C4-2B (cell line): ENCODE data around the gene MIOX.

ENCODE experiments used
- H3K27ac ChIP-seq: fragments of 450-650 bp; 2 replicates; pipeline ENCODE4 v1.5.1; 2017
- ZFX ChIP-seq: fragments of 450-650 bp; IDR thresholded peaks from 2 replicates; pipeline ENCODE4 v1.6.1; 2017
- TF ChIP-seq, protein P1 (sequence below): fragments of 450-650 bp; conservative IDR thresholded peaks from 2 replicates; pipeline ENCODE4 v1.5.1; 2017; ENCODE audit warnings: mild to moderate bottlenecking

Gene MIOX

DNA sequence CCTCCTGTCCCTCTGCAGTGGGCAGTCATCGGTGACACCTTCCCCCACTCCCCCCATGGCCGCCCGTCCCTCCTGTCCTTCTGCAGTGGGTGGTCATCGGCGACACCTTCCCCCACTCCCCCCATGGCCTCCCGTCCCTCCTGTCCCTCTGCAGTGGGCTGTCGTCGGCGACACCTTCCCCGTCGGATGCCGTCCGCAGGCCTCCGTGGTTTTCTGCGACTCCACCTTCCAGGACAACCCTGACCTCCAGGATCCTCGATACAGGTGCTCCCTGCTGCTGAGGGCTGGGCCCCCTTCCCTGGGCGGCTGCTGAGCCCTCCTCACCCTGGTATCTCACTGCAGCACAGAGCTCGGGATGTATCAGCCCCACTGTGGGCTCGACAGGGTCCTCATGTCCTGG, 2.2 kb downstream of the MIOX start:
- no peak for TF ChIP-seq ZFX
- TF ChIP-seq, protein P1, sequence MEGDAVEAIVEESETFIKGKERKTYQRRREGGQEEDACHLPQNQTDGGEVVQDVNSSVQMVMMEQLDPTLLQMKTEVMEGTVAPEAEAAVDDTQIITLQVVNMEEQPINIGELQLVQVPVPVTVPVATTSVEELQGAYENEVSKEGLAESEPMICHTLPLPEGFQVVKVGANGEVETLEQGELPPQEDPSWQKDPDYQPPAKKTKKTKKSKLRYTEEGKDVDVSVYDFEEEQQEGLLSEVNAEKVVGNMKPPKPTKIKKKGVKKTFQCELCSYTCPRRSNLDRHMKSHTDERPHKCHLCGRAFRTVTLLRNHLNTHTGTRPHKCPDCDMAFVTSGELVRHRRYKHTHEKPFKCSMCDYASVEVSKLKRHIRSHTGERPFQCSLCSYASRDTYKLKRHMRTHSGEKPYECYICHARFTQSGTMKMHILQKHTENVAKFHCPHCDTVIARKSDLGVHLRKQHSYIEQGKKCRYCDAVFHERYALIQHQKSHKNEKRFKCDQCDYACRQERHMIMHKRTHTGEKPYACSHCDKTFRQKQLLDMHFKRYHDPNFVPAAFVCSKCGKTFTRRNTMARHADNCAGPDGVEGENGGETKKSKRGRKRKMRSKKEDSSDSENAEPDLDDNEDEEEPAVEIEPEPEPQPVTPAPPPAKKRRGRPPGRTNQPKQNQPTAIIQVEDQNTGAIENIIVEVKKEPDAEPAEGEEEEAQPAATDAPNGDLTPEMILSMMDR = no peak
- no peak overlapping the region for H3K27ac ChIP-seq

DNA sequence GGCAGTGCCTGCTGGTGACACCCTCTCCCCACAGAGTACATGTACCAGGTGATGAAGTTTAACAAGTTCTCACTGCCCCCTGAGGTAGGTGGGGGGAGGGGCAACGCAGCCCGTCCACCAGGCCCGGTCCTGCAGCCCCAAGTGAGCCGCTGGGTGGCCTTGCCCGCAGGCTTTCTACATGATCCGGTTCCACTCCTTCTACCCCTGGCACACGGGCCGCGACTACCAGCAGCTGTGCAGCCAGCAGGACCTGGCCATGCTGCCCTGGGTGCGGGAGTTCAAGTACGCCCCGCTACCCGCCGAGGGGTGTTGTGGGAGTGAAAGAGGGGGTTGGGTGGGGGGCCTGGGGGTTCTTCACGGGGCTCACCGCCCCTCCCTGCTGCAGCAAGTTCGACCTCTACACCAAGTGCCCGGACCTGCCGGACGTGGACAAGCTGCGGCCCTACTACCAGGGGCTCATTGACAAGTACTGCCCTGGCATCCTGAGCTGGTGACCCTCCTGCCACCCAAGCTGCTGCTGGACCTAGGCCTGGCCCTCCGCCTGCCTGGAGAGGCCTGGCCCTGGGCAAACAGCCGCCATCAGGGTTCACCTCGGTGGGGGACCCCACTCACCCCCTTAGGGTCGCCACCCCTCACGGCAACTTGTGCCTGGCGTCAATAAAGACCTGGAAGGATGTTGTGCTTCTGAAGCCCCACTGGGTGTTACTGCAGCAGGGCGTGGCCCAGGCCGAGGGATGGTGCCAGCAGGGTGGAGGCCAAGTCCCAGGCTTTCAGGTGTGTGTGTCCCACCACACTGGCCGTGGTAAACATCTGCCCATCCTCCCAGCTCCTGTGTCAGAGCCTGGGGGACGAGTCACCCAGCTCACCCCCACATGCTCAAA, 2.9 kb downstream of the MIOX start:
- no peak overlapping the region; the same call in 1 of the 2 replicates for H3K27ac ChIP-seq
- TF ChIP-seq, protein P1 = no peak
- TF ChIP-seq ZFX = no peak

DNA sequence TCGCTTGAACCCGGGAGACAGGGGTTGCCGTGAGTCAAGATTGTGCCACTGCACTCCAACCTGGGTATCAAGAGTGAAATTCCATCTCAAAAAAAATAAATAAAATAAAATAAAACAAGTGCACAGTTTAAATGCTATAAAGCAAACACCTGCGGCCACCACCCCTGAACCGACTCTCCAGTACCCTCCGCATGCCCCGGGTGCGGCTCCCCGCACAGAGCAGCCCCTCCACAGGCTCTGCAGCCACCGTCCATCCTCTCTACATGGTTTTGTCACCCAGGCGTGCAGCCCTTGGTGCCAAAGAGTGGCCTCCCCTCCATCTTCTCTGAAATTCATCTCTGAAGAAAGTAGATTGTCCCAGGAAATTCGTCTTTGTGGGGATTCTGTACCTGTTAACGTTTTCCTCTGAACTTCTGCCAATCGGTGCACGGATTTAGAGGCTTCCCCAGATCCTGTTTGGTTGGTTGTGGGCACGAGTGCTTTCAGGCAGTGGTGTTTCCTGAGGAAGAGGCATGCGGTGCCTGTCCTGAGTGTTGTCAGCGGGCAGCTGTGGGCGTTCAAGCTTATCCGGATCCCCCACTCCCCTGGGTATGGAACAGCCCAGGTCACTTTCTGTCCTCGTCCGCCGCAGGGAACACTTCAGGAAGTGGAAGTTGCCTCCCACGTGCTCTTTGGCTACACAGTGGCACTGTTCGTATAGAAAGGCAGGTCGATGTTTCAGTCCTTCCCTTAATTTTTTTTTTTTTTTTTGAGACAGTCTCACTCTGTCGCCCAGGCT, 4.1 kb downstream of the MIOX start:
- TF ChIP-seq, protein P1 = no peak
- no peak for TF ChIP-seq ZFX
- peak overlapping the region; percentile 56 for H3K27ac ChIP-seq

DNA sequence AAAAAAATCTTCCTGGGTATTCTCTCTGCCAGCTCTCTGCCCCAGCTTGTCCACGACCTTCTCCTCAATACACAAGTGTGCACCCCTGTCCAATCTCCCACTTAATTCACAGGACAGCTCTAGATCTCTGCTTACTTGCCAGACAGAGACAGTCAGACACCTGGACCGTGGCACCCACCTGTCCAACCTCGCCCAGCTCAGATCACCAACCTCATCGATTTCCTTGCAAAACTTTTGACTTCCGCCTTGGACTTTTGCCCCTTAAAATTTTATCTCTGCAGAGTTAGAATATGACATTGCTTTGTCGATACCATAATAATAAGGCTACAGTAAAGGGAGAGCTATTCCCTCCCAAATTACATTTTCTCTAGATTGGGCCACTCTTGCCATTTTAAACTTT, 10.4 kb downstream of the MIOX start:
- TF ChIP-seq, protein P1 = no peak
- TF ChIP-seq ZFX = no peak
- no peak overlapping the region for H3K27ac ChIP-seq

DNA sequence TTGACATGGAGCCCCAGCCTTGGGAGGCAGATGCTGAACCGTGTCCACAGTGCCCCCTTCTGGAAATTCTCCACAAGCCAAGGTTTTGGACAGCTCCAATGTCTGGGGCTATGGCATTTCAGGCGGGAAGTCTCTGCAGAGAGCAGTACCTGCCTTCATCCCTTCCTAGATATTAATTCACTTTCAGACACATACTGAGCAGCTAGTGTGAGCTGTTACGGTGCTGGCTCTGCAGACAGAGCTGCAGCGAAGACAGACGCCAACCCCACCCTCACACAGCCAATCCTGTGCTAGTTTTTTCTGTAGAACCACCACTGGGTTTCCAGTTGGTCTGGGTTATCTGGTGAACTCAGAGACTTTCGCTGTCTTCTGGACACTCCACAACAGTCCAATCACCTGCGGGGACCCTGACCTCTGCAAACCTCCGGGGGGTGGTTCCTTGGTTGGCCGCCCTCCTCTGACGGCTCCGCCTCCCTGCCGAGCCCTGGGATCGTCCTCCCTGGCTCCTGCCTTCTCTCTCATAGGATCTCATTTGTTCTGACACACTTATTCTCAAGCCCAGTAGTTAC, 11.7 kb downstream of the MIOX start:
- peak overlapping the region; percentile 15 for H3K27ac ChIP-seq
- TF ChIP-seq ZFX = no peak
- TF ChIP-seq, protein P1 = peak; percentile 85

DNA sequence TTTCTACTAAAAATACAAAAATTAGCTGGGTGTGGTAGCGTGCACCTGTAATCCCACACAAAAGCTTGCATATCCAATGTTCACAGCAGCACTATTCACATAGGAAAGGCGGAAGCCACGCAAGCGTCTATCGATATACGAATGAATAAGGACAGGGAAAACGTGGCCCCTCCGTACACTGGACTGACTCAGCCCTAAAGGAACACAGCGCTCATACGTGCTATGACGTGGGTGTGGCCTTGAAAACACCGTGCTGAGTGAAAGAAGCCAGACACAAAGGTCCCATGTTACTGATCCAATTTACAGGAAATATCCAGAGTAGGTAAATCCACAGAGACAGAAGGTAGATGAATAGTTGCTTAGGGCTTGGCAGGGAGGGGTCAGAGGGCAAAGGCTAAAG, 13.8 kb downstream of the MIOX start:
- no peak for TF ChIP-seq ZFX
- TF ChIP-seq, protein P1 = no peak
- H3K27ac ChIP-seq = no peak overlapping the region

DNA sequence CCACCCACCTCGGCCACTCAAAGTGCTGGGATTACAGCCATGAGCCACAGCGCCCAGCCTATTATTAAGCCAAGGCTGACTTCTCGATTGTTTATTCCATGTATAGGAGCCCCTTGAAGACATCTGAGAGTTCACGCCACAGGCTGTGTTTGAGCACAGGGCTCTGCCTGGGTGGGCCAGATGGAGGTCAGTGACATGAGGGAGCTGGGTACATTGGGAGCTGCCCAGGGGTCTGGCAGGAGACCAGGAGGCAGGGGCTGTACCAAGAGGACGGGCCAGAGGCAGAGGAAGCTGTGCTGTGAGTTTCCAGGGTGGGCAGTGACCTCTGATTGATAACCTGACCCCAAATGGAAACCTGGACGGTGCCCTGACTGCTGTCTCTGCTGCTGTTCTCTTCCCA, 15.4 kb downstream of the MIOX start:
- no peak for TF ChIP-seq ZFX
- TF ChIP-seq, protein P1 = no peak
- H3K27ac ChIP-seq = no peak overlapping the region
